ENCODE results near the gene MTX1.
"Not testable (repeated sequence)": the region's sequence is repeated elsewhere in the genome, so short reads cannot be mapped to it uniquely, and the experiment has no call there.

MTX1 gene

GRCh38 chr1:155209312-155209721 lies 822 bp downstream of the MTX1 start:
- DNase-seq = no peak

- no peak for DNase-seq
Measured at GRCh38 chr1:155210314-155211104, 2.0 kb downstream of the MTX1 start.

- DNase-seq = not testable (repeated sequence)
Measured at GRCh38 chr1:155211381-155212050, 3.0 kb downstream of the MTX1 start.

- DNase-seq = not testable (repeated sequence)
Measured at GRCh38 chr1:155212051-155212440, 3.6 kb downstream of the MTX1 start.

GRCh38 chr1:155214702-155215101 lies 6.2 kb downstream of the MTX1 start:
- DNase-seq = not testable (repeated sequence)

GRCh38 chr1:155218854-155219591 lies 10.5 kb downstream of the MTX1 start:
- no peak for DNase-seq

- no peak for DNase-seq
Measured at GRCh38 chr1:155219592-155220031, 11.1 kb downstream of the MTX1 start.

- DNase-seq = not testable (repeated sequence)
Measured at GRCh38 chr1:155220211-155220965, 11.9 kb downstream of the MTX1 start.

- DNase-seq = no peak
Measured at GRCh38 chr1:155223047-155223446, 14.6 kb downstream of the MTX1 start.

GRCh38 chr1:155225404-155225759 lies 16.9 kb downstream of the MTX1 start:
- DNase-seq = not testable (repeated sequence)

- DNase-seq = peak; percentile 67
Measured at GRCh38 chr1:155226188-155226909, 17.9 kb downstream of the MTX1 start.

- DNase-seq = no peak
Measured at GRCh38 chr1:155226910-155227260, 18.4 kb downstream of the MTX1 start.

GRCh38 chr1:155227261-155228095 lies 19.0 kb downstream of the MTX1 start:
- peak; percentile 97 for DNase-seq

- no peak for DNase-seq
Measured at GRCh38 chr1:155228096-155228427, 19.6 kb downstream of the MTX1 start.

- DNase-seq = not testable (repeated sequence)
Measured at GRCh38 chr1:155231302-155231701, 22.8 kb downstream of the MTX1 start.

- DNase-seq = not testable (repeated sequence)
Measured at GRCh38 chr1:155232001-155232978, 23.8 kb downstream of the MTX1 start.

GRCh38 chr1:155233502-155233901 lies 25.0 kb downstream of the MTX1 start:
- not testable (repeated sequence) for DNase-seq

GRCh38 chr1:155235375-155235774 lies 26.9 kb downstream of the MTX1 start:
- DNase-seq = not testable (repeated sequence)

- no peak for DNase-seq
Measured at GRCh38 chr1:155236451-155236850, 28.0 kb downstream of the MTX1 start.

- DNase-seq = peak; percentile 77
Measured at GRCh38 chr1:155241069-155241679, 32.7 kb downstream of the MTX1 start.
